Measurements from ENCODE around the gene COL5A1. TPM values are rescaled to one million over a fixed set of nuclear protein-coding genes. Genes with fewer than 3 reads are reported as not detected.
A peak's percentile ranks its signal among the peaks of the same experiment; 100 is the strongest.

COL5A1 gene
- total RNA-seq, 1 experiment from 2014 or later: not detected

DNA sequence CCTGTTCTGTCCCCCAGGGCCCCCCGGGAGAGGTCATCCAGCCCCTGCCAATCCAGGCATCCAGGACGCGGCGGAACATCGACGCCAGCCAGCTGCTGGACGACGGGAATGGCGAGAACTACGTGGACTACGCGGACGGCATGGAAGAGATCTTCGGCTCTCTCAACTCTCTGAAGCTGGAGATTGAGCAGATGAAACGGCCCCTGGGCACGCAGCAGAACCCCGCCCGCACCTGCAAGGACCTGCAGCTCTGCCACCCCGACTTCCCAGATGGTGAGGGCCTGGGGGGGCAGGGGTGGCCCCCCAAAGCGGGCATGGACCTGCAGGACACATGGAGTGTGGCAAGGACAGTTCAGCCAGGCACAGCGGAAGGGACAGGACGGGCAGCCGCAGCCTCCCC, 183.0 kb downstream of the COL5A1 start:
- H3K27me3 Mint-ChIP-seq (ENCODE audit: insufficient read depth, unreplicated experiment): peaks cover 47% of the 10 kb centered on the region
- intact Hi-C loops (cut with micrococcal nuclease): no loop called here
- no peak overlapping the region for H3K4me3 Mint-ChIP-seq (ENCODE audit: unreplicated experiment)
- H3K9me3 Mint-ChIP-seq (ENCODE audit: unreplicated experiment): no peaks in the 10 kb centered on the region
- ChIA-PET CTCF (no interaction called here), POLR2A (no interaction called here)
- TF ChIP-seq, protein P1, sequence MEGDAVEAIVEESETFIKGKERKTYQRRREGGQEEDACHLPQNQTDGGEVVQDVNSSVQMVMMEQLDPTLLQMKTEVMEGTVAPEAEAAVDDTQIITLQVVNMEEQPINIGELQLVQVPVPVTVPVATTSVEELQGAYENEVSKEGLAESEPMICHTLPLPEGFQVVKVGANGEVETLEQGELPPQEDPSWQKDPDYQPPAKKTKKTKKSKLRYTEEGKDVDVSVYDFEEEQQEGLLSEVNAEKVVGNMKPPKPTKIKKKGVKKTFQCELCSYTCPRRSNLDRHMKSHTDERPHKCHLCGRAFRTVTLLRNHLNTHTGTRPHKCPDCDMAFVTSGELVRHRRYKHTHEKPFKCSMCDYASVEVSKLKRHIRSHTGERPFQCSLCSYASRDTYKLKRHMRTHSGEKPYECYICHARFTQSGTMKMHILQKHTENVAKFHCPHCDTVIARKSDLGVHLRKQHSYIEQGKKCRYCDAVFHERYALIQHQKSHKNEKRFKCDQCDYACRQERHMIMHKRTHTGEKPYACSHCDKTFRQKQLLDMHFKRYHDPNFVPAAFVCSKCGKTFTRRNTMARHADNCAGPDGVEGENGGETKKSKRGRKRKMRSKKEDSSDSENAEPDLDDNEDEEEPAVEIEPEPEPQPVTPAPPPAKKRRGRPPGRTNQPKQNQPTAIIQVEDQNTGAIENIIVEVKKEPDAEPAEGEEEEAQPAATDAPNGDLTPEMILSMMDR (IDR thresholded peaks at IDR 0.05; ENCODE audit: unreplicated experiment): no peak
- DNase-seq (ENCODE audit: unreplicated experiment): no peak
- H3K36me3 Mint-ChIP-seq (ENCODE audit: insufficient read depth, unreplicated experiment): no peaks in the 10 kb centered on the region
- no peak overlapping the region for H3K27ac Mint-ChIP-seq (ENCODE audit: low read depth, unreplicated experiment)
- BruUV-seq (replicated peaks): no TSS peak
- H3K4me1 Mint-ChIP-seq (ENCODE audit: insufficient read depth, unreplicated experiment): no peaks in the 10 kb centered on the region

DNA sequence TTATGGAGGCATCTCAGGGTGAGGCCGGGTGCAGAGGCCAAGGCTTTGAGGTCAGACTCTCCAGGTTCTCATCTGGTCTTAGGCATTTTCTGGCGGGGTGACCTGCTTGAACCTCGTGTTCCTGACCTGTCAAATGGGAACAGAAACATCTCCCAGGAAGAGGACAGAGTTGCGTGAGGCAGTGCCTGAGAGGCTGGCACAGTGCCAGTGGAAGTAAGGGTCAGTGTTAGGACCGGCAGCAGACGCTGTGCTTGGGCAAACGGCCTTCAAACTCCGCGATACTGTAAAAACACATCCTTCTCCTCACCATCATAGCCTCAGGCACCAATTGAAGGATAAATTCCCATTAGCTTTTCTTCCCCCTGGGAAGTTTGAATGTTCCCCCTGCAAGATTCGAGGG, 183.4 kb downstream of the COL5A1 start:
- no peak overlapping the region for H3K27ac Mint-ChIP-seq (ENCODE audit: low read depth, unreplicated experiment)

DNA sequence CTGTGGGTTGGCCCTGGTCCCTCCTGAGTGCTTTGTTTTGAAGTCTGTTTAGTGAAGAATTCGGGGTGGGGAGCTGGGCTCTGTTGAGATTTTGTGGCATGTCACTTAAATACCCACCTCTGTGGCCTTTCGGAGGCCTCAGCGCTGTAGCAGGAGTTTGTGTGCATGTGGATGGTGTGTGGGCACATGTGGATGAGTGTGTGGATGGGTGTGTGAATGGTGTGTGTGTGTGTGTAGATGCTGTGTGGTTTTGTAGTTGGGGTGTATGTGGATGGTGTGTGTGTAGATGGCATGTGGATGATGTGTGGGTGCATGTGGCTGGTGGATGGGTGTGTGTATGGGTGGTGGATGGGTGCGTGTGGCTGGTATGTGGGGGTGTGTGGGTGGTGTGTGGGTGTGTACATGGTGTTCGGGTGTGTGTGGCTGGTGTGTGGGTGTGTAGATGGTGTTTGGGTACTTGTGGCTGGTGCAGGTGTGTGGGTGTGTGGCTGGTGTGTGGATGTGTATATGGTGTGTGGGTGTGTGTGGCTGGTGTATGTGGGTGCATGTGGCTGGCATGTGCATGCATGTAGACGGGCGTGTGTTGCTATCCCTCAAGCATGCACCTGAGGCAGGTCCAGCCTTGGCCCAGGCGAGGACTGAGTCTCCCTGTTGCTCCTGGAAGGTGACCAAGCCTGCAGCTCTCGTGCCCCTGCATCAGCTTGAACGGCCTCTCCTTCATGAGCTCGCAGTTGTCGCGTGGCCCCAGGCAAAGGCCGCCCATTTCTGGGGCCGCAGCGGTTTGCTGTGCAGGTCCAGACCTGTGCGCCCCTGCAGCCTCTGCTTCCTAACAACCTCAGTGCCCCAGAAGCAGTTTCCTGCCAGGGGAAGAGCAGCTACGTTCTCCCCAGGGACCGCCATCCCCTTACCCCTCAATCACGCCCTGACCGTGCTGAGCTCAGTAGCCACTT, 185.0 kb downstream of the COL5A1 start:
- TF ChIP-seq, protein P1 (IDR thresholded peaks at IDR 0.05; ENCODE audit: unreplicated experiment): no peak
- intact Hi-C loops (cut with micrococcal nuclease): no loop called here
- Mint-ChIP-seq H3K4me3 (ENCODE audit: unreplicated experiment) (no peak overlapping the region), H3K4me1 (ENCODE audit: insufficient read depth, unreplicated experiment) (no peaks in the 10 kb centered on the region), H3K27me3 (ENCODE audit: insufficient read depth, unreplicated experiment) (peaks cover 28% of the 10 kb centered on the region), H3K9me3 (ENCODE audit: unreplicated experiment) (no peaks in the 10 kb centered on the region), H3K36me3 (ENCODE audit: insufficient read depth, unreplicated experiment) (no peaks in the 10 kb centered on the region), H3K27ac (ENCODE audit: low read depth, unreplicated experiment) (no peak overlapping the region)
- ChIA-PET POLR2A (no interaction called here), CTCF (interaction anchor here (1.3 kb wide), 1 partner anchor 9 kb away, joined by 3 read pairs; no protein-coding TSS in a partner anchor)
- BruUV-seq (replicated peaks): no TSS peak
- peak; percentile 15 for DNase-seq (ENCODE audit: unreplicated experiment)

More for the DNA sequence above, 183.4 kb downstream of the COL5A1 start:
- no peaks in the 10 kb centered on the region for H3K4me1 Mint-ChIP-seq (ENCODE audit: insufficient read depth, unreplicated experiment)
- DNase-seq (ENCODE audit: unreplicated experiment): peak; percentile 8
- TF ChIP-seq, protein P1 (IDR thresholded peaks at IDR 0.05; ENCODE audit: unreplicated experiment): no peak
- peaks cover 43% of the 10 kb centered on the region for H3K27me3 Mint-ChIP-seq (ENCODE audit: insufficient read depth, unreplicated experiment)
- H3K4me3 Mint-ChIP-seq (ENCODE audit: unreplicated experiment): no peak overlapping the region
- H3K36me3 Mint-ChIP-seq (ENCODE audit: insufficient read depth, unreplicated experiment): no peaks in the 10 kb centered on the region
- intact Hi-C loops (cut with micrococcal nuclease): no loop called here
- POLR2A ChIA-PET: no interaction called here
- H3K9me3 Mint-ChIP-seq (ENCODE audit: unreplicated experiment): no peaks in the 10 kb centered on the region
- no TSS peak for BruUV-seq (replicated peaks)
- CTCF ChIA-PET: no interaction called here

DNA sequence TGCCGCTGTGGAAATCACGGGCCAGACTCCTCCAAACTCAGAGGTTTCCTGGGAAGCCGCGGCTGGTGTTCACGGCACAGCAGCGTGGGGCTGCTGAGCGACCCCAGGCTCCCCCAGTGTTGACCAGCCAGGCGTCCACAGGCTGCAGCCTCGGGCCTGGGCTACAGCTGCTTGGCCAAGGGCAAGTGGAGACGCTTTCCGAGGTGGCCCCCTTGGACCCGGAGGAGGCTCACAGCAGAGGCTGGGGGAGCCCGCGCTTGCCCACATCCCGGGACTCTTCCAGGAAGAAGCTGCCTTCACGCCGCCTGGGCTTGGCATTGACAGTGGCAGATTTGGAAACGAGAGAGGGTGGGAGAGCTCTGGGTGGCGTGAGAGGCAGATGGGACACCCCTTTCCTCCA, 186.0 kb downstream of the COL5A1 start:
- H3K9me3 Mint-ChIP-seq (ENCODE audit: unreplicated experiment): no peaks in the 10 kb centered on the region
- intact Hi-C loops (cut with micrococcal nuclease): no loop called here
- no peak overlapping the region for H3K27ac Mint-ChIP-seq (ENCODE audit: low read depth, unreplicated experiment)
- TF ChIP-seq, protein P1 (IDR thresholded peaks at IDR 0.05; ENCODE audit: unreplicated experiment): no peak
- H3K4me1 Mint-ChIP-seq (ENCODE audit: insufficient read depth, unreplicated experiment): no peaks in the 10 kb centered on the region
- H3K36me3 Mint-ChIP-seq (ENCODE audit: insufficient read depth, unreplicated experiment): no peaks in the 10 kb centered on the region
- H3K4me3 Mint-ChIP-seq (ENCODE audit: unreplicated experiment): no peak overlapping the region
- ChIA-PET POLR2A (no interaction called here), CTCF (interaction anchor here (1.3 kb wide), 1 partner anchor 10 kb away, joined by 3 read pairs; no protein-coding TSS in a partner anchor)
- no TSS peak for BruUV-seq (replicated peaks)
- peaks cover 21% of the 10 kb centered on the region for H3K27me3 Mint-ChIP-seq (ENCODE audit: insufficient read depth, unreplicated experiment)
- DNase-seq (ENCODE audit: unreplicated experiment): no peak

All from MCF 10A (cell line).